HEK293 (cell line): ENCODE measurements around the gene DENND5A.
A peak's percentile ranks its signal among the peaks of the same experiment; 100 is the strongest.

Experiments
- CTCF ChIA-PET: fragments of 350-600 bp; formaldehyde crosslinking; extraction: SDS; loops from one replicate; lab custom pipeline; 2021; ENCODE audit warnings: antibody characterized with exemption; lab: Yijun Ruan, JAX
- POLR2A ChIA-PET: fragments of 300-600 bp; formaldehyde crosslinking; extraction: SDS; loops from one replicate; lab custom pipeline; 2020; ENCODE audit warnings: antibody characterized with exemption, inconsistent platforms; lab: Yijun Ruan, JAX
- H3K27ac ChIP-seq: fragments of 200-500 bp; sonication (Bioruptor generic); 2 replicates; pipeline ENCODE4 v1.5.1; 2014; ENCODE audit warnings: low read depth, low read length, control low read depth, inconsistent platforms; ENCODE audit errors: extremely low read depth
- H3K36me3 ChIP-seq, 2 experiments: fragments of 200-500 bp in 1 of 2; sonication (Bioruptor generic) in 1 of 2; 1 replicate in 1 of 2; 2 replicates in 1 of 2; pipeline ENCODE4 v1.5.1; 2014 to 2017; ENCODE audit warnings: inconsistent platforms in 2 of 2, low read length in 2 of 2; ENCODE audit not compliant: control insufficient read depth in 2 of 2, insufficient read depth in 1 of 2
- H3K4me1 ChIP-seq: fragments of 200-500 bp; sonication (Bioruptor generic); 2 replicates; pipeline ENCODE4 v1.5.1; 2014; ENCODE audit warnings: mild to moderate bottlenecking, low read length, inconsistent platforms; ENCODE audit not compliant: control insufficient read depth, insufficient read depth
- H3K4me3 ChIP-seq: 2 replicates; pipeline ENCODE4 v1.5.1; 2011; ENCODE audit warnings: low read depth, mild to moderate bottlenecking, control low read depth, low read length, moderate library complexity
- H3K9me3 ChIP-seq: fragments of 200-500 bp; sonication (Bioruptor generic); 2 replicates; pipeline ENCODE4 v1.5.1; 2014; ENCODE audit warnings: low read depth, low read length, inconsistent platforms; ENCODE audit not compliant: control insufficient read depth, insufficient read depth
- AEBP2 ChIP-seq: fragments of 450-650 bp; formaldehyde crosslinking; IDR thresholded peaks from 2 replicates; pipeline ENCODE4 v1.5.1; 2016; ENCODE audit warnings: missing biosample characterization, missing genetic modification characterization, borderline replicate concordance
- GLI2 ChIP-seq: fragments of 450-650 bp; formaldehyde crosslinking; IDR thresholded peaks from 2 replicates; pipeline ENCODE4; 2017; ENCODE audit warnings: missing biosample characterization, missing genetic modification characterization, low read depth, borderline replicate concordance
- KLF7 ChIP-seq: fragments of 450-650 bp; formaldehyde crosslinking; IDR thresholded peaks from 2 replicates; pipeline ENCODE4 v1.5.1; 2016; ENCODE audit warnings: missing biosample characterization, missing genetic modification characterization, borderline replicate concordance
- MYNN ChIP-seq: fragments of 450-650 bp; formaldehyde crosslinking; IDR thresholded peaks from 2 replicates; pipeline ENCODE4 v1.5.1; 2016; ENCODE audit warnings: missing biosample characterization, missing genetic modification characterization, borderline replicate concordance
- REPIN1 ChIP-seq: fragments of 450-650 bp; formaldehyde crosslinking; IDR thresholded peaks from 2 replicates; pipeline ENCODE4 v1.5.1; 2017; ENCODE audit warnings: missing biosample characterization, missing genetic modification characterization, low read depth
- SCRT2 ChIP-seq: fragments of 450-650 bp; formaldehyde crosslinking; IDR thresholded peaks from 2 replicates; pipeline ENCODE4 v1.5.1; 2016; ENCODE audit warnings: missing biosample characterization, missing genetic modification characterization
- WT1 ChIP-seq: fragments of 450-650 bp; formaldehyde crosslinking; IDR thresholded peaks from 2 replicates; pipeline ENCODE4 v1.5.1; 2016; ENCODE audit warnings: missing biosample characterization, missing genetic modification characterization
- ZFP41 ChIP-seq: fragments of 450-650 bp; formaldehyde crosslinking; IDR thresholded peaks from 2 replicates; pipeline ENCODE4 v1.5.1; 2016; ENCODE audit warnings: missing biosample characterization, missing genetic modification characterization, borderline replicate concordance
- ZNF10 ChIP-seq: fragments of 450-650 bp; formaldehyde crosslinking; IDR thresholded peaks from 2 replicates; pipeline ENCODE4 v1.5.1; 2017; ENCODE audit warnings: missing biosample characterization, missing genetic modification characterization
- ZNF121 ChIP-seq: fragments of 450-650 bp; formaldehyde crosslinking; IDR thresholded peaks from 2 replicates; pipeline ENCODE4 v1.5.1; 2016; ENCODE audit warnings: missing biosample characterization, missing genetic modification characterization
- ZNF223 ChIP-seq: fragments of 450-650 bp; formaldehyde crosslinking; IDR thresholded peaks from 2 replicates; pipeline ENCODE4 v1.5.1; 2016; ENCODE audit warnings: missing biosample characterization, missing genetic modification characterization
- ZNF266 ChIP-seq: fragments of 450-650 bp; formaldehyde crosslinking; IDR thresholded peaks from 2 replicates; pipeline ENCODE4 v1.5.1; 2016; ENCODE audit warnings: missing biosample characterization, missing genetic modification characterization, low read depth
- ZNF366 ChIP-seq: fragments of 450-650 bp; formaldehyde crosslinking; conservative IDR thresholded peaks from 2 replicates; pipeline ENCODE4 v1.5.1; 2016; ENCODE audit warnings: missing biosample characterization, missing genetic modification characterization
- ZNF37A ChIP-seq: fragments of 450-650 bp; IDR thresholded peaks from 2 replicates; pipeline ENCODE4 v1.5.1; 2018; ENCODE audit warnings: missing biosample characterization, missing genetic modification characterization
- ZNF514 ChIP-seq: fragments of 450-650 bp; formaldehyde crosslinking; IDR thresholded peaks from 2 replicates; pipeline ENCODE4 v1.5.1; 2016; ENCODE audit warnings: missing biosample characterization, missing genetic modification characterization
- ZNF521 ChIP-seq: fragments of 450-650 bp; formaldehyde crosslinking; IDR thresholded peaks from 2 replicates; pipeline ENCODE4 v1.5.1; 2017; ENCODE audit warnings: missing biosample characterization, mild to moderate bottlenecking, missing genetic modification characterization
- ZNF580 ChIP-seq: fragments of 450-650 bp; formaldehyde crosslinking; IDR thresholded peaks from 2 replicates; pipeline ENCODE4 v1.5.1; 2016; ENCODE audit warnings: missing biosample characterization, missing genetic modification characterization
- ZNF623 ChIP-seq: fragments of 450-650 bp; formaldehyde crosslinking; IDR thresholded peaks from 2 replicates; pipeline ENCODE4 v1.5.1; 2016; ENCODE audit warnings: missing biosample characterization, missing genetic modification characterization
- ZNF645 ChIP-seq: fragments of 450-650 bp; formaldehyde crosslinking; IDR thresholded peaks from 2 replicates; pipeline ENCODE4; 2016; ENCODE audit warnings: missing biosample characterization, missing genetic modification characterization
- ZNF768 ChIP-seq: fragments of 450-650 bp; formaldehyde crosslinking; IDR thresholded peaks from 2 replicates; pipeline ENCODE4 v1.5.1; 2018; ENCODE audit warnings: missing biosample characterization, mild to moderate bottlenecking, missing genetic modification characterization
- ZSCAN23 ChIP-seq: fragments of 450-650 bp; formaldehyde crosslinking; IDR thresholded peaks from 2 replicates; pipeline ENCODE4 v1.5.1; 2016; ENCODE audit warnings: missing biosample characterization, missing genetic modification characterization

DENND5A gene

GRCh38 chr11:9269492-9270013, 4.4 kb upstream of the DENND5A start:
- POLR2A ChIA-PET = no interaction called here
- no peaks in the 10 kb centered on the region for H3K9me3 ChIP-seq
- no peaks in the 10 kb centered on the region for H3K36me3 ChIP-seq
- TF ChIP-seq GLI2 (tag by site-specific recombination) (no peak), ZFP41 (no peak), ZNF366 (tag by site-specific recombination) (no peak), ZNF521 (tag by site-specific recombination) (no peak)
- TF ChIP-seq, all 188 proteins: peak for 0
- no peak overlapping the region for H3K4me3 ChIP-seq
- CTCF ChIA-PET = interaction anchor here (0.5 to 1.4 kb wide), 4 partner anchors 9 to 266 kb away, joined by 3 to 8 read pairs (median 3); no protein-coding TSS in a partner anchor
- H3K27ac ChIP-seq = no peak overlapping the region
- H3K4me1 ChIP-seq = no peaks in the 10 kb centered on the region

- ChIA-PET CTCF (no interaction called here), POLR2A (interaction anchor here (1.3 kb wide), 1 partner anchor 46 kb away, joined by 4 read pairs; the partner anchor contains the start of gene TMEM41B)
- H3K4me3 ChIP-seq = no peak overlapping the region
- H3K9me3 ChIP-seq = no peaks in the 10 kb centered on the region
- no peak overlapping the region for H3K27ac ChIP-seq
- H3K36me3 ChIP-seq = no peaks in the 10 kb centered on the region
- H3K4me1 ChIP-seq = no peaks in the 10 kb centered on the region
- TF ChIP-seq ZNF121 (tag by site-specific recombination) = no peak
- TF ChIP-seq AEBP2 (tag by site-specific recombination) = no peak
- TF ChIP-seq ZNF514 (tag by site-specific recombination) = no peak
- no peak for TF ChIP-seq MYNN (tag by site-specific recombination)
- TF ChIP-seq SCRT2 (tag by site-specific recombination) = peak; percentile 56; the same call in 1 of the 2 replicates
- no peak for TF ChIP-seq WT1 (tag by site-specific recombination)
Observed at GRCh38 chr11:9267680-9268079, 2.5 kb upstream of the DENND5A start.

GRCh38 chr11:9266926-9267325, 1.8 kb upstream of the DENND5A start:
- ChIA-PET POLR2A (interaction anchor here (1.3 kb wide), 1 partner anchor 47 kb away, joined by 4 read pairs; the partner anchor contains the start of gene TMEM41B), CTCF (interaction anchor here (0.6 kb wide), 1 partner anchor 19 kb away, joined by 3 read pairs; no protein-coding TSS in a partner anchor)
- no peak overlapping the region for H3K27ac ChIP-seq
- no peaks in the 10 kb centered on the region; the same call in 1 of the 2 replicates for H3K4me1 ChIP-seq
- no peak for TF ChIP-seq ZNF645 (tag by site-specific recombination)
- no peaks in the 10 kb centered on the region for H3K9me3 ChIP-seq
- no peak overlapping the region for H3K4me3 ChIP-seq
- H3K36me3 ChIP-seq = no peaks in the 10 kb centered on the region

GRCh38 chr11:9266132-9266736, 1.1 kb upstream of the DENND5A start:
- Histone ChIP-seq H3K9me3 (no peaks in the 10 kb centered on the region), H3K4me3 (no peak overlapping the region), H3K27ac (no peak overlapping the region), H3K36me3 (no peaks in the 10 kb centered on the region), H3K4me1 (no peaks in the 10 kb centered on the region; the same call in 1 of the 2 replicates)
- ChIA-PET POLR2A (interaction anchor here (1.2 to 2.0 kb wide), 2 partner anchors 14 to 48 kb away, joined by 5 to 9 read pairs; partner anchors contain the start of gene TMEM41B), CTCF (interaction anchor here (0.6 to 0.8 kb wide), 2 partner anchors 15 to 19 kb away, joined by 3 read pairs; no protein-coding TSS in a partner anchor)
- TF ChIP-seq ZNF10 (tag by site-specific recombination) (no peak), ZNF37A (no peak), ZNF623 (no peak), ZNF580 (tag by site-specific recombination) (no peak), REPIN1 (tag by site-specific recombination) (no peak), KLF7 (no peak), ZNF266 (no peak), ZNF768 (tag by site-specific recombination) (no peak), ZSCAN23 (tag by site-specific recombination) (no peak), ZNF223 (tag by site-specific recombination) (no peak)
